ENCODE measurements around the gene ADPRHL1.
"Not testable (repeated sequence)": the region's sequence is repeated elsewhere in the genome, so short reads cannot be mapped to it uniquely, and the experiment has no call there.

Gene ADPRHL1

GRCh38 chr13:113454936-113455335 lies 1.6 kb upstream of the ADPRHL1 start:
- DNase-seq = no peak

DNA sequence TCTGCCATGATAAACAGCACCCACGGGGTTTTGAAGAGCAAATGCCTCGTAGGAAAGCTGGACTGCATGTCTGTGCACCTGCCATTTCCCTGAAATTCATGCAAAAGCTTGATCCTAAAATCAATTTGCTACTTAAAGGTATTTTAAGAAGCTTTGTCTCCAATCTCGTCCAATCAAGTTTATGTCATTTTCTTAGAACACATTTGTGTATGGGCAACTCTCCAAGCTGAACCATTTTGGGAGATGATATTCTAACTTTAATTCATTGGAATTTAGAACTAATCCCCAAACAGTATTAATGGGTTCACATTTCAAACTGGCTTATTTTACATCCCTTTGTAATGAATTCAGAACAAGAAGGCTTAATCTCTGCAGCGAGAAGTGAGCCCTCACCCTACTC lies 822 bp downstream of the ADPRHL1 start:
- no peak for DNase-seq

- DNase-seq = no peak
Measured at GRCh38 chr13:113451951-113452421, 1.3 kb downstream of the ADPRHL1 start.

- not testable (repeated sequence) for DNase-seq
Measured at GRCh38 chr13:113450861-113451620, 2.2 kb downstream of the ADPRHL1 start.

DNA sequence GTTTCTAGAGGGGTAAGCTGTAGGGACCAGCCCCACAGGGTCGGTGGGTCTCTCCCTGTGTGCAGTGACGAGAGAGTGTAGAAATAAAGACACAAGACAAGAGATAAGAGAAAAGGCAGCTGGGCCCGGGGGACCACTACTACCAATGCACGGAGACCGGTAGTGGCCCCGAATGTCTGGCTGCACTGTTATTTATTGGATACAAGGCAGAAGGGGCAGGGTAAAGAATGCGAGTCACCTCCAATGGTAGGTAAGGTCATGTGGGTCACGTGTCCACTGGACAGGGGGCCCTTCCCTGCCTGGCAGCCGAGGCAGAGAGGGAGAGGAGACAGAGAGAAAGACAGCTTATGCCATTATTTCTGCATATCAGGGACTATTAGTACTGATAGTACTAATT lies 2.9 kb downstream of the ADPRHL1 start:
- not testable (repeated sequence) for DNase-seq

DNA sequence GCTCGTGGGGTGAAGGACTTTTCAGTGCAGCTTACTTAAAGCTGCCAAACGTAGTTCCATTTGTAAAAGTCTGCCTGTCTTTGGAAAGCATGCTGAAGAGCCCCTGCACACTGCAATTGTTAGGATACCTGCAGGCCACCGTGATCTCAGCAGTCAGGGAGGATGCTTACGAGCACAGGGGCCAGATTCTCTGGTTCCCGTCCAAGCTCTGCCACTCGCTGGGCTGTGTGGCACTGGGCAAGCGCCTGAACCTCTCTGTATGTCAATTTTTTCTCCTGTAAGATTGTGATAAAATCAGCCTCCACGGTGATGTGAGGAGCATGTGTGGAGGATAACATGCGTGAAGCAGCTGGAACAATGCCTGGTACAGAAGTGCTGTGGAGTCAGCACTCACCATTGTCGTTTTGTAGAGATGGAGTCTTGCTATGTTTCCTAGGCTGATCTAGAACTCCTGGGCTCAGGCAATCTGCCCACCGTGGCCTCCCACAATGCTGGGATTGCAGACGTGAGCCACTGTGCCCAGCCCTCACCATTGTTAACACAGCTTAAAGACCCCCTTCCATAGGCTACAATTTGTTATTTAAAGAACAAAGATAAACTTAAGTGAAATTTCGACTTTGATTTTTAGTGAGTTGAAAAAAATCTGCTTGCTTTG lies 3.5 kb downstream of the ADPRHL1 start:
- DNase-seq = no peak

DNA sequence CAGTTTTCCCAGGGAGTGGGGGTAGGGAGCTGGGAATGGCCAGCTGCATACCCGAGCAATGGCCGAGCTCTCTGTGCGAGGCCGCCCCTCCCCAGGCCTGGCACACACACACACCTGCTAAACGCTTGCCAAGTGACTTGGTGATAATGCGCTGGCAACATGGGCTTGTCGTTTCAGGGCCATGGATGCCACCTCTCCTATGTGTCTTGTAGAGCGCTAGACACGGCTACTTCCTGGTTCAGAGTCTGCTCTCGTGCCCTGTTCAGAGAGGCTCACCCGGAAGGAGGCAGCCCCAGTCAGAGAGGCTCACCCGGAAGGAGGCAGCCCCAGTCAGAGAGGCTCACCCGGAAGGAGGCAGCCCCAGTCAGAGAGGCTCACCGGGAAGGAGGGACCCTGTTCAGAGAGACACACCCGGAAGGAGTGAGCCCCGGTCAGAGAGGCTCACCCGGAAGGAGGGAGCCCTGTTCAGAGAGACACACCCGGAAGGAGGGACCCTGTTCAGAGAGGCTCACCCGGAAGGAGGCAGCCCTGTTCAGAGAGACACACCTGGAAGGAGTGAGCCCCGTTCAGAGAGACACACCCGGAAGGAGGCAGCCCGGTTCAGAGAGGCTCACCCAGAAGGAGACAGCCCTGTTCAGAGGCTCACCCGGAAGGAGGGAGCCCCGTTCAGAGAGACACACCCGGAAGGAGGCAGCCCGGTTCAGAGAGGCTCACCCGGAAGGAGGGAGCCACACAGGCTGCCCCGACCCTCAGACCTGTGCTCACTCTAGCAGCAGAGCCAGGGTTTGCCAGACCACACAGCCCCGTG lies 4.2 kb downstream of the ADPRHL1 start:
- no peak for DNase-seq

DNA sequence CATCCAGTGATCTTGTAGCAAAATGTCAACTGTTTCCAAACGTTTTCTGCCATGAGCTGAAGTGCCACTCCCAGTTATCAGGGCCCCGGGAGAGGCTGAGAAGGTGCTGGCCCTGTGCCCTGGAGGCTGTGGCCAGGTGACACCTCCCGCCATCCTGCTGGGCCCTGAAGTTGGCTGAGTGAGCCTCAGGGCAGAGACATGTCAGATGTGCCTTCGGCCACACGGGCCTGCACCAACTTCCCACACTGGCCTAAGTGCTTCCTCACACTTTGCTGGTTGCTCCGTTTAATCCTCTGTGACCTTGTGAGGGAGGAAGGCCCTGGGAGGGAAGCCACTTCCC lies 4.8 kb downstream of the ADPRHL1 start:
- no peak for DNase-seq

DNA sequence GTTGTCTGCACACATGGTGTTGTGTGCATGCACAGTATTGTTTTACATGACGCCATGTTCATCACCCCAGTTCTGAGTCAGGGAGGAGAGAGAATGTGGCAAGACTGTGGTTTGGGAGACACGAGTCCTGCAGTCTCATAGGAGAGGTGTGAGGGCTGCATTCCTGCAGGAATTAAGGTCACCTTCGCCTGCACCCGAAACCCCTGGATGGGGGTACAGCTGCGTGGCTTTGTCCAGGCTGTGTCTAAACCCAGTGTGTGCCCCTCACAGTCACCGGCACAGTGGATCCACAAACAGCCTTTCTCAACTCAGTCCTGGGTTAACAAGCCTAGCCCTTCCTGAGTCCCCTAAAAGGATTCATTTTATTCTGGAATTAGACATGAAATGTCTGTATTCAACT lies 5.7 kb downstream of the ADPRHL1 start:
- no peak for DNase-seq

DNA sequence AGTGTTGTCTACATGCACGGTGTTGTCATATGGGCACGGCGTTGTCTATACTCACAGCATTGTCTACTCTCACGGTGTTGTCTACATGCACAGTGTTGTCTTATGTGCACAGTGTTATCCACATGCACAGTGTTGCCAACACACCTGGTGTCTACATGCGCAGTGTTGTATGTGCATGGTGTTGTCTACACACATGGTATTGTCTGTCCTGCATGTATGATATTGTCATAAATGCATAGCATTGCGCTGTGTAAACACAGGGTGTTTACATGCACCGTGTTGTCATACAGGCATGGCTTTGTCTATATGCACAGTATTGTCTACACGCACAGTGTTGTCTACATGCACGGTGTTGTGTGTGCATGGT lies 6.8 kb downstream of the ADPRHL1 start:
- no peak for DNase-seq

GRCh38 chr13:113445791-113446487 lies 7.3 kb downstream of the ADPRHL1 start:
- no peak for DNase-seq

- no peak for DNase-seq
Measured at GRCh38 chr13:113443991-113444390, 9.3 kb downstream of the ADPRHL1 start.

GRCh38 chr13:113442985-113443362 lies 10.3 kb downstream of the ADPRHL1 start:
- DNase-seq = no peak

DNA sequence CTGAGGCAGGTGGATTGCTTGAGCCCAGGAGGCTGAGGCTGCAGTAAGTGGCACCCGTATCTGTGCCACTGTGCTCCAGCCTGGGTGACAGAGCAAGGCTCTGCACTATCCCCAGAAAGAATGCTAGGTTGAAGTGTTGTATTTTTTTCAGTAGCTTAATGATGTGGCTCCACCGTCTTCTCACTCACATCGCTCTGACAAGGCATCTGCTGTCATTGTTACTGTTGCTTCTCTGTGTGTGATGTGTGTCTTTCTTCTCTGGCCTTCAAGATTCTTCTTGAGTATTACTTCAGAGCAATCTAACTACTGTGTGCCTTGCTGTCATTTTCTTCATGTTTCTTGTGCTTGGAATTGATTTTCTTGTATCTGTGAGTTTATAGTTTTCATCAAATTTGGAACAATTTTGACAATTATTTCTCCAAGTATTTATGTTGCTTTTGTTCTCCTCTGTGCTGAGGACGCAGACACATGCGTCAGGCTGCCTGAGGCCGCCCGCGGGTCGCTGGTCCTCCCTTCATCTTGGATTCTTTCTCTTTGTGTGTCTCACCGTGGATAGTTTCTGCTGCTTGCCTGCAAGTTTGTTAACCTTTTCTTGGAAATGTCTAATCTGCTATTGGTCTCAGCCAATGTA lies 10.8 kb downstream of the ADPRHL1 start:
- DNase-seq = no peak

DNA sequence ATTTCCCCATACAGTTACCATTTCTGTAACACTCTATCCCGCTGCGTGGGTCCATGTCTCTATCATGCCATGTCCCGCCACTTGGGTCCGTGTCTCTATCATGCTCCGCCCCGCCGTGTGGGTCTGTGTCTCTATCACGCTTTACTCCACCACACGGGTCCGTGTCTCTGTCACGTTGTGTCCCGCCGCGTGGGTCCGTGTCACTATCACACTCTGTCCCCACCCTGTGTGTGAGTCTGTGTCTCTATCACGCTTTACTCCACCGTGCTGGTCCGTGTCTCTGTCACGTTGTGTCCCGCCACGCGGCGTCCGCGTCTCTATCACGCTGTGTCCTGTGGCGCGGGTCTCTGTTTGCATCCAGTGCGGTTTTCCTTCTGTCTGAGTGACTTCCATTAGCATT lies 11.6 kb downstream of the ADPRHL1 start:
- DNase-seq = no peak

DNA sequence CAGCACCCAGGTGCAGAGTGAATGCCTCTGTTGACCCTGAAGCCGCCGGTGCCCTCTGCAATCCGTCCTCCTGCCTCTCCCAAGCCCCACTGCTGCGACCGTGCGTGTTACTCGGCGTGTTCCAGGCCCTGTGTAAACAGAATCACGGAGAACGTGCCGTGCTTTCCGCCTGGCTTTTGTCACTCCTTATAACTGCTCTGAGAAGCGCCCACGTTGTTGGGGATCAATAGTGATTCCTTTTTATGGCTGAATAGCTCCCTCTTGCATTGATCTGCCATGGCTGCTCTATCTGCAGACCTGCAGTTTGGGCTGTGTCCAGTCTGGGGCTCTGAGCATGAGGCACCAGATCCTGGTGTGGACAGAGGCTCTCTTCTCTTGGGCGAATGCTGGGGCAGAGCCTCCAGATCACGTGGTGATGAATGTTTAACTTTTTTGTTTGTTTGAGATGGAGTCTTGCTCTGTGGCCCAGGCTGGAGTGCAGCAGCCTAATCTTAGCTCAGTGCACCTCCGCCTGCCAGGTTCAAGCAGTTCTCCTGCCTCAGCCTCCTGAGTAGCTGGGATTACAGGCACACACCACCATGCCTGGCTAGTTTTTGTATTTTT lies 15.8 kb downstream of the ADPRHL1 start:
- DNase-seq = no peak

DNA sequence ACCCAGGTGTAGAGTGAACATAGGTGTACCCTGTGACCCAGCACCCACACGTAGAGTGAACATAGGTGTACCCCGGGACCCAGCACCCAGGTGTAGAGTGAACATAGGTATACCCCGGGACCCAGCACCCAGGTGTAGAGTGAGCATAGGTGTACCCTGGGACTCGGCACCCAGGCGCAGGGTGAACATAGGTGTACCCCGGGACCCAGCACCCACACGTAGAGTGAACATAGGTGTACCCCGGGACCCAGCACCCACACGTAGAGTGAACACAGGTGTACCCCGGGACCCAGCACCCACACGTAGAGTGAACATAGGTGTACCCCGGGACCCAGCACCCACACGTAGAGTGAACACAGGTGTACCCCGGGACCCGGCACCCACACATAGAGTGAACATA lies 16.4 kb downstream of the ADPRHL1 start:
- not testable (repeated sequence) for DNase-seq

- DNase-seq = not testable (repeated sequence)
Measured at GRCh38 chr13:113435907-113436306, 17.4 kb downstream of the ADPRHL1 start.

GRCh38 chr13:113433391-113433916 lies 19.8 kb downstream of the ADPRHL1 start:
- no peak for DNase-seq

GRCh38 chr13:113432506-113433270 lies 20.6 kb downstream of the ADPRHL1 start:
- no peak for DNase-seq

- no peak for DNase-seq
Measured at GRCh38 chr13:113431171-113431570, 22.1 kb downstream of the ADPRHL1 start.
